OCI-LY3 (cell line): Measurements from ENCODE around the gene STPG3.

ENCODE experiments used
- H2AFZ ChIP-seq: fragments of 200-600, 300-600 bp; shearing (Covaris generic); 2 replicates; pipeline ENCODE4 v1.6.0; 2014; ENCODE audit warnings: antibody characterized with exemption, low read depth, low read length
- H3K27ac ChIP-seq: fragments of 200-600, 300-600 bp; sonication (generic); 2 replicates; pipeline ENCODE4 v1.5.1; 2014; ENCODE audit warnings: mild to moderate bottlenecking, low read length, moderate library complexity, mixed read lengths
- H3K27me3 ChIP-seq: fragments of 200-600, 300-600 bp; sonication (generic); 2 replicates; pipeline ENCODE4 v1.6.1; 2014; ENCODE audit warnings: low read depth, low read length, mixed read lengths
- H3K36me3 ChIP-seq: fragments of 200-600, 300-600 bp; sonication (generic); replicated peaks from 2 replicates; pipeline ENCODE3; 2014; ENCODE audit warnings: low read depth, low read length, mixed read lengths
- H3K4me1 ChIP-seq: fragments of 300-600, 200-600 bp; sonication (generic); 2 replicates; pipeline ENCODE4 v1.6.1; 2014; ENCODE audit warnings: low read length, mixed read lengths
- H3K4me2 ChIP-seq: fragments of 200-600, 300-600 bp; sonication (generic); 2 replicates; pipeline ENCODE4 v1.6.1; 2014; ENCODE audit warnings: low read length, mixed read lengths
- H3K4me3 ChIP-seq: fragments of 300-600, 200-600 bp; sonication (generic); 2 replicates; pipeline ENCODE4 v1.5.1; 2014; ENCODE audit warnings: antibody characterized with exemption, mild to moderate bottlenecking, low read length, moderate library complexity
- H3K79me2 ChIP-seq: fragments of 300-600, 200-600 bp; shearing (Covaris generic); 2 replicates; pipeline ENCODE4 v1.6.1; 2014; ENCODE audit warnings: mild to moderate bottlenecking, low read length, mixed read lengths
- H3K9ac ChIP-seq: fragments of 300-600, 200-600 bp; shearing (Covaris generic); 2 replicates; pipeline ENCODE4 v1.6.0; 2014; ENCODE audit warnings: mild to moderate bottlenecking, low read length, moderate library complexity
- H3K9me3 ChIP-seq: fragments of 200-600, 300-600 bp; shearing (Covaris generic); 2 replicates; pipeline ENCODE4 v1.6.1; 2014; ENCODE audit warnings: low read length, mixed read lengths; ENCODE audit not compliant: insufficient read depth
- H4K20me1 ChIP-seq: fragments of 200-600, 300-600 bp; sonication (generic); 2 replicates; pipeline ENCODE4 v1.6.1; 2016; ENCODE audit warnings: low read length, mixed read lengths; ENCODE audit not compliant: insufficient read depth
- EZH2phosphoT487 ChIP-seq: fragments of 200-600 bp; shearing (Covaris generic); IDR thresholded peaks from 2 replicates; pipeline ENCODE4 v1.6.1; 2018; ENCODE audit warnings: antibody characterized with exemption, mixed run types, low read depth
- TF ChIP-seq, protein P1 (sequence below): fragments of 200-600, 300-600 bp; sonication (generic); IDR thresholded peaks from 2 replicates; pipeline ENCODE4 v1.5.1; 2014; ENCODE audit warnings: antibody characterized with exemption, low read length, low read depth

The STPG3 gene

DNA sequence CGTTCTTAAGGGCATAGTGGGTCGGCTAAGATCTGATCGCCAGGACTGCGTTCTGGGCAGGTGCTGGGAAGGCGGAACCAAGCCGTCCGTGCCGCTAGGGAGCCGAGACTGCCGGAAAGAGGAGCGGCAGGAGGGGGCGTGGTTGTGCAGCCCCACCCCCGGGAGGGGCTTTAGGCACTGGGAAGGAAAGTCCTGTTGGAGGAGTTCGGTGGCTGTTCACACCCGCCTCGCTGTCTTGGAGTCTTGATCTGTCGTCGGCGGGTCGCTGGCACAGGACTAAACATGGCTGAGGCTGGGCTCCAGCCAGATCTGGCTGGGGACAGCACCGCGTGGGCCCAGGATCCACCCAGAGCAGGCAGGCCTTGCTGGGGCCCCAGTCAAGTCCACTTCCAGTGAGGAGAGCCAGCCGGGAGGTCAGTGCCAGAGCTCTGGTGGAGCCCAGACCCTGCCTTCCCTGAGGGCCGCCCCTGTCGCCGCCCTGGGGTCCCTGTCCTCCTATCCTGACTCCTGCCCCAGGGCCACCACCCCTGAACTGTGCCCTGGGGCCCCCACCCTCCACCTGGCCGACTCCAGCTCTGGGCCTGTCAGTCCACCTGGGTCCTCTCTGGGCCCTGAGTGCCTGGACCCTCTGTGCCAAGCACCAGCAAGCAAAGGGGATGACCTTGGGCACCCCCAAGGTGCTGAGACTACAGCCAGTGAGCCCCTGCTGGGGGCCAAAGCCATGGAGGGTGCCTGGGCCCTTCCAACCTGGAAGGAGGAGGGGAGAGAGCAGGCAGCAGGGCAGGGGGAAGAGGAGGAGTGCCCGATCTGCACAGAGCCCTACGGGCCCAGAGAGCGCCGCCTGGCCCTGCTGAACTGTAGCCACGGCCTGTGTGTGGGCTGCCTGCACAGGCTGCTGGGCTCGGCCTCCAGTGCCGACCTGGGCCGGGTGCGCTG is 33.5 kb upstream of the STPG3 start:
- Histone ChIP-seq H3K9me3 (no peaks in the 10 kb centered on the region), H3K36me3 (no peaks in the 10 kb centered on the region), H3K27ac (no peak overlapping the region), H3K4me1 (no peaks in the 10 kb centered on the region), H3K4me2 (no peak overlapping the region), H4K20me1 (no peaks in the 10 kb centered on the region), H3K9ac (no peak overlapping the region), H3K79me2 (no peaks in the 10 kb centered on the region), H3K4me3 (no peak overlapping the region), H2AFZ (no peak overlapping the region), H3K27me3 (no peaks in the 10 kb centered on the region)
- TF ChIP-seq, protein P1, sequence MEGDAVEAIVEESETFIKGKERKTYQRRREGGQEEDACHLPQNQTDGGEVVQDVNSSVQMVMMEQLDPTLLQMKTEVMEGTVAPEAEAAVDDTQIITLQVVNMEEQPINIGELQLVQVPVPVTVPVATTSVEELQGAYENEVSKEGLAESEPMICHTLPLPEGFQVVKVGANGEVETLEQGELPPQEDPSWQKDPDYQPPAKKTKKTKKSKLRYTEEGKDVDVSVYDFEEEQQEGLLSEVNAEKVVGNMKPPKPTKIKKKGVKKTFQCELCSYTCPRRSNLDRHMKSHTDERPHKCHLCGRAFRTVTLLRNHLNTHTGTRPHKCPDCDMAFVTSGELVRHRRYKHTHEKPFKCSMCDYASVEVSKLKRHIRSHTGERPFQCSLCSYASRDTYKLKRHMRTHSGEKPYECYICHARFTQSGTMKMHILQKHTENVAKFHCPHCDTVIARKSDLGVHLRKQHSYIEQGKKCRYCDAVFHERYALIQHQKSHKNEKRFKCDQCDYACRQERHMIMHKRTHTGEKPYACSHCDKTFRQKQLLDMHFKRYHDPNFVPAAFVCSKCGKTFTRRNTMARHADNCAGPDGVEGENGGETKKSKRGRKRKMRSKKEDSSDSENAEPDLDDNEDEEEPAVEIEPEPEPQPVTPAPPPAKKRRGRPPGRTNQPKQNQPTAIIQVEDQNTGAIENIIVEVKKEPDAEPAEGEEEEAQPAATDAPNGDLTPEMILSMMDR = no peak
- TF ChIP-seq EZH2phosphoT487 = no peak

- no peaks in the 10 kb centered on the region for H4K20me1 ChIP-seq
- H3K27ac ChIP-seq = no peak overlapping the region
- H3K27me3 ChIP-seq = no peaks in the 10 kb centered on the region
- no peak overlapping the region for H3K9ac ChIP-seq
- no peaks in the 10 kb centered on the region for H3K36me3 ChIP-seq
- TF ChIP-seq, protein P1 = no peak
- TF ChIP-seq EZH2phosphoT487 = no peak
- H3K4me1 ChIP-seq = peaks cover 3% of the 10 kb centered on the region; the same call in 1 of the 2 replicates
- no peak overlapping the region for H2AFZ ChIP-seq
- H3K4me3 ChIP-seq = no peak overlapping the region
- H3K9me3 ChIP-seq = no peaks in the 10 kb centered on the region
- H3K79me2 ChIP-seq = no peaks in the 10 kb centered on the region
- H3K4me2 ChIP-seq = no peak overlapping the region
These were observed 32.8 kb upstream of the STPG3 start for GRCh38 chr9:137218212-137218753.

DNA sequence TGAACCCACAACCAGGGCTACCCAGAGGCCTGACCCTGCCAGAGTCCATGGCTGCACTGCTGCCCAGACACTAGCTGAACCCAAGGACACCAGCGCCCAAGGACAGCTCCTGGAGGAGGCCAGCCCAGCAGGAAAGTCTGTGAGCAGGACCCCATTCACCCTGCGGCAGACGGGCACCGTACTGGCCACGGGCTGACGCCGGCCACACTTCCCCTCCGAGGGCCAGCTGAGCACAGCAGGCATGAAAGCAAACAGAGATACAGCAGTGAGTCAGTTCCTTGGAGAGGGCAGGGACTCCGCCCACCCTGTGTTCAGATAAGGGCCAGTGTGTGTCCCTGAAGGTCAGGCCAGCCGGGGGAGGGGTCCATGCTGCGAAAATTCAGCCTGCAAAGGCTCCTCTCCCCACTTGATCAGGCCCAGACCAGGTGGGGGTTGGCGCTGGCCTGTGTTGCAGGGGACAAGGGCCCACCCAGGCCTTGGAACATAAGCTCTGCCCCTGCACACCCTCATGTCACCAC is 32.3 kb upstream of the STPG3 start:
- Histone ChIP-seq H2AFZ (no peak overlapping the region), H3K4me2 (no peak overlapping the region), H3K4me1 (peaks cover 3% of the 10 kb centered on the region; the same call in 1 of the 2 replicates), H3K4me3 (no peak overlapping the region), H3K27ac (no peak overlapping the region), H3K27me3 (no peaks in the 10 kb centered on the region), H3K9ac (no peak overlapping the region), H3K9me3 (no peaks in the 10 kb centered on the region), H4K20me1 (no peaks in the 10 kb centered on the region), H3K79me2 (no peaks in the 10 kb centered on the region), H3K36me3 (no peaks in the 10 kb centered on the region)
- TF ChIP-seq, protein P1 = no peak
- TF ChIP-seq EZH2phosphoT487 = no peak

- Histone ChIP-seq H3K4me2 (no peak overlapping the region), H3K27me3 (no peaks in the 10 kb centered on the region), H3K36me3 (no peaks in the 10 kb centered on the region), H3K4me1 (peaks cover 10% of the 10 kb centered on the region; the same call in 1 of the 2 replicates), H4K20me1 (no peaks in the 10 kb centered on the region), H3K9me3 (no peaks in the 10 kb centered on the region), H3K9ac (no peak overlapping the region), H3K79me2 (no peaks in the 10 kb centered on the region), H3K4me3 (no peak overlapping the region), H3K27ac (no peak overlapping the region), H2AFZ (no peak overlapping the region)
- TF ChIP-seq, protein P1 = no peak
These were observed 31.2 kb upstream of the STPG3 start for GRCh38 chr9:137219757-137220316.
